Esophagus squamous epithelium (tissue), 5 donors: ENCODE results near the gene UBE2Q2. TPM values are rescaled to one million over a fixed set of nuclear protein-coding genes. Genes with fewer than 3 reads are reported as not detected.
"Not testable (repeated sequence)": the region's sequence is repeated elsewhere in the genome, so short reads cannot be mapped to it uniquely, and the experiment has no call there.

ENCODE experiments used
- DNase-seq: peaks from one replicate; lab custom pipeline; 2025; lab: John Stamatoyannopoulos, UW
- H3K27ac ChIP-seq, 4 donors: fragments of 200-600 bp; sonication (generic); one replicate each; pipeline ENCODE4 v1.5.1; 2016 to 2019; ENCODE audit warnings: mild to moderate bottlenecking in 1 of 4
- H3K27me3 ChIP-seq, 4 donors: fragments of 200-600 bp; sonication (generic); 1 replicate in 3 of 4; 2 replicates in 1 of 4; pipeline versions ENCODE4 v1.5.1 to v1.6.0; 2017 to 2021; ENCODE audit warnings: antibody characterized with exemption in 1 of 4
- H3K36me3 ChIP-seq, 3 donors: fragments of 200-600 bp; sonication (generic); one replicate each; pipeline ENCODE4 v1.5.1; 2016 to 2019
- H3K4me1 ChIP-seq, 3 donors: fragments of 200-600 bp; sonication (generic); one replicate each; pipeline ENCODE4 v1.5.1; 2017 to 2019
- H3K4me3 ChIP-seq, 4 donors: fragments of 200-600 bp; sonication (generic); 1 replicate in 3 of 4; 2 replicates in 1 of 4; pipeline ENCODE4 v1.5.1; 2016 to 2019; ENCODE audit warnings: mild to moderate bottlenecking in 2 of 4, moderate library complexity in 1 of 4
- H3K9me3 ChIP-seq, 3 donors: fragments of 200-600 bp; sonication (generic); one replicate each; pipeline ENCODE4 v1.5.1; 2016 to 2019
- CTCF ChIP-seq, 6 experiments: fragments of 450-650 bp in 4 of 6; fragments of 200-600 bp in 2 of 6; sonication (generic) in 2 of 6; IDR thresholded peaks; one replicate each; pipeline ENCODE4 v1.5.1; 2016 to 2019; ENCODE audit warnings: antibody characterized with exemption in 6 of 6, mild to moderate bottlenecking in 4 of 6, moderate library complexity in 4 of 6
- POLR2A ChIP-seq, 4 donors: fragments of 450-650 bp; IDR thresholded peaks; one replicate each; pipeline ENCODE4 v1.6.1; 2017; ENCODE audit warnings: antibody characterized with exemption in 4 of 4, mild to moderate bottlenecking in 4 of 4, moderate library complexity in 3 of 4
- WGBS, 2 donors: methylation state at CpG; one replicate each; pipeline ENCODE4 v1.1.5; 2018; 5-methylcytosine and 5-hydroxymethylcytosine counted together
- intact Hi-C: fragments of 100-400 bp; cut with DNase I; formaldehyde crosslinking; loops from one replicate; pipeline ENCODE4 v1.15.0; 2022
- total RNA-seq, 4 donors: library from RNA; depleted of rRNA; stranded (reverse); fragments of >200 nt; gene quantifications; one replicate each; pipeline ENCODE4 v1.1.0, GENCODE V29; 2016
- donor health status: DM: yes; HTN: yes; CAD: no.

The UBE2Q2 gene
- total RNA-seq, 4 donors from 2014 or later: 9.1 to 40.2 (median 25.6) TPM

GRCh38 chr15:75801859-75802593, 41.2 kb upstream of the UBE2Q2 start:
- DNase-seq: no peak
- 4 to 7% methylated on average over 18 to 23 of the region's 25 CpGs for WGBS, 2 donors
- H3K4me3 ChIP-seq: peak overlapping the region in 2 of 4 donors; percentile 13 to 37
- H3K27ac ChIP-seq: no peak overlapping the region
- H3K36me3 ChIP-seq: no peaks in the 10 kb centered on the region
- H3K9me3 ChIP-seq: no peaks in the 10 kb centered on the region
- TF ChIP-seq CTCF (IDR thresholded peaks at IDR 0.05): peak; percentile 79 to 97 (median 84)
- no peak for TF ChIP-seq POLR2A (IDR thresholded peaks at IDR 0.05)
- intact Hi-C loops: no loop called here
- H3K27me3 ChIP-seq: peaks cover 0 to 64% (median 0%) of the 10 kb centered on the region in 4 donors
- peaks cover 0 to 10% (median 0%) of the 10 kb centered on the region in 3 donors for H3K4me1 ChIP-seq

GRCh38 chr15:75807486-75807885, 35.8 kb upstream of the UBE2Q2 start:
- DNase-seq, H3K4me3 ChIP-seq, H3K4me1 ChIP-seq, H3K9me3 ChIP-seq, H3K36me3 ChIP-seq, intact Hi-C loops, H3K27ac ChIP-seq: not testable (repeated sequence)
- WGBS, 2 donors: 27 to 100% methylated on average over 1 of the region's 2 CpGs
- peaks cover 0 to 33% (median 0%) of the 10 kb centered on the region in 4 donors for H3K27me3 ChIP-seq

GRCh38 chr15:75808009-75808408, 35.2 kb upstream of the UBE2Q2 start:
- 72 to 100% methylated on average over 1 to 5 of the region's 6 CpGs for WGBS, 2 donors
- intact Hi-C loops: not testable (repeated sequence)

GRCh38 chr15:75808563-75808962, 34.7 kb upstream of the UBE2Q2 start:
- no peak for DNase-seq
- no peak overlapping the region for H3K4me3 ChIP-seq
- H3K9me3 ChIP-seq: no peaks in the 10 kb centered on the region
- peaks cover 0 to 22% (median 0%) of the 10 kb centered on the region in 4 donors for H3K27me3 ChIP-seq
- no peaks in the 10 kb centered on the region for H3K36me3 ChIP-seq
- intact Hi-C loops: no loop called here
- TF ChIP-seq CTCF (IDR thresholded peaks at IDR 0.05) (no peak), POLR2A (IDR thresholded peaks at IDR 0.05) (no peak)
- H3K4me1 ChIP-seq: no peaks in the 10 kb centered on the region
- WGBS, 2 donors: 92% methylated on average over 4 of the region's 6 CpGs; no CpG with 5 or more reads in 1 of the 2 donors
- no peak overlapping the region for H3K27ac ChIP-seq

More at GRCh38 chr15:75808009-75808408, 35.2 kb upstream of the UBE2Q2 start:
- peaks cover 0 to 28% (median 0%) of the 10 kb centered on the region in 4 donors for H3K27me3 ChIP-seq
- DNase-seq, H3K9me3 ChIP-seq, H3K27ac ChIP-seq, H3K4me3 ChIP-seq, H3K4me1 ChIP-seq, H3K36me3 ChIP-seq: not testable (repeated sequence)

GRCh38 chr15:75809986-75810750, 33.1 kb upstream of the UBE2Q2 start:
- TF ChIP-seq POLR2A (IDR thresholded peaks at IDR 0.05) (no peak), CTCF (IDR thresholded peaks at IDR 0.05) (peak; percentile 20 to 66 (median 40))
- intact Hi-C loops: loop anchor here (10.0 kb wide), 1 partner anchor 325 kb away; no protein-coding TSS in a partner anchor
- Histone ChIP-seq H3K4me1 (no peaks in the 10 kb centered on the region), H3K9me3 (no peaks in the 10 kb centered on the region), H3K36me3 (no peaks in the 10 kb centered on the region), H3K27me3 (peaks cover 0 to 13% (median 0%) of the 10 kb centered on the region in 4 donors), H3K4me3 (no peak overlapping the region), H3K27ac (no peak overlapping the region)
- no peak for DNase-seq
- WGBS, 2 donors: 77 to 80% methylated on average over 7 of the region's 10 CpGs
